Colon (tissue), 2 donors: ENCODE data around the gene HHIPL2.

Source experiments
- FAIRE-seq: peaks from 2 replicates; lab custom pipeline; 2012; peaks lifted over from hg19 to GRCh38; lab: Jason Lieb, UNC
- donor health status: control.
- donor health status: control.

The HHIPL2 gene

DNA sequence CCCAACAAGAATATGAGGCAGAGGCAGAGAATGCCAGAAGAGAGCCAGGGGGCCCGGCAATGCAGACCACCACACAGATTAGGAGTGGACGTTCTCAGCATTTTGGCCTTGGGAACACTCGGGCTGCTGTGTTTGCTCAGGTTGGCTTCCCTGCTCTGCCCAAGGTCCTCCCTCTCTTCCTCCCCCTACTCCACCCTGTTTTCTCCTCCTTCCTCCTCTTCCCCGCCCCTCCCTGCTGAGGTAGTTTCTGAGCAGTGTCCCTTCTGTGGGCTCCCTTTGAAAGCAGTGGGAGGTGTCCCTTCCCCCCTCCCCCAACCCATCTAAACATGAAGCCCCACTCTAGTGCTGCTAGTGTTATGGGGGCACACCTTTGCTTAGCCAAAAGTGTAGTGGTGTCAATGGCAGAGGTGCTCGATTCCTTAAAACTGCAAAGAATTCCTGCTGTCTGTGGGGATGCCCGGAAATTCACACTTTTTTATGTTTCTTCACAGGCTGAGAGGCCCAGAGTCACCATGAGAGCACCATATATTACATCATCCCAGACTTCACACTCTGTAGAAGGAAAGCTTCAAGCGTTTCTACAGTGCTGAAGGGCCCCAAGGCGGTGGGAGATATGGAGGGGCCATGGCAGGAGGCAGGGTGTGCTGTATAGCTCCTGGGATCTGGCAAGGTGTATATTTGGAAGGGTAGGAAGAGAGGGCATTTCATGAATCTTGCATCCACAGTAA lies at the start of gene HHIPL2:
HHIPL2 (minus strand) TSS at position 161 of the 728 bp plus-strand sequence; CDS start at position 101, 60 bp downstream.
- no peak for FAIRE-seq

DNA sequence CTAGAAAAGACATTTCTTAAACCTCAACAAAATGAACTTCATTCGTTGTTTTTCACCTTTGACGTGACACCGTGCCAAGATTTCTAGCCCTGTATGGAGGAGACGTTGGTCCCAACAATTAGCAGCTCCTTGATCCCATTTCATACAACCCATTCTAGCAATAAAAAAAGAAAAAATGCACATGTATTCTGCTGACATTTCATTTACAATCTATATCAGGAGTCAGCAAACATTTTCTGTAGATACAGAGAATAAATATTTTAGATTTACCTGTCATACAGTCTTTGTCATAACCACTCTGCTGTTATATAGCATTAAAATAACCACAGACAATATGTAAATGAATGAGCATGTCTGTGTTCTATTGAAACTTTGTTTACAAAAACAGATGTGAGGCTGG lies 48.8 kb upstream of the HHIPL2 start:
- FAIRE-seq, result no peak

DNA sequence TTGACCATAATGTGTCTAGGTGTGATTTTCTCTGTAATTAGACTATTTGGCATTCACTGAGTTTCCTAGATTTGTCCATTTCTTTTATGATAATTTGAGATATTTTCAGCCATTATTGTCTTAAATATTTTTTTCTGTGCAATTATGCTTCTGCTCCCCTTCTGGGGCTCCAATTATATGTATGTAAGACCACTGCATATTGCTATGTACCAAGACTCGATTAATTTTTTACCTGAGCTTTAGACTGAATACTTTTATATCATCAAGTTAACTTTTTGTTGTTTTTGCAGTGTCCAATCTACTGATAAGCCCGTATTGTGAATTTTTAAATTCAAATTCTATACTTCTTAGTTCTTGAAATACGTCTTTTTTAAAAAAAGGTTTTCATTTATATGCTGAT lies 46.9 kb upstream of the HHIPL2 start:
- no peak for FAIRE-seq

DNA sequence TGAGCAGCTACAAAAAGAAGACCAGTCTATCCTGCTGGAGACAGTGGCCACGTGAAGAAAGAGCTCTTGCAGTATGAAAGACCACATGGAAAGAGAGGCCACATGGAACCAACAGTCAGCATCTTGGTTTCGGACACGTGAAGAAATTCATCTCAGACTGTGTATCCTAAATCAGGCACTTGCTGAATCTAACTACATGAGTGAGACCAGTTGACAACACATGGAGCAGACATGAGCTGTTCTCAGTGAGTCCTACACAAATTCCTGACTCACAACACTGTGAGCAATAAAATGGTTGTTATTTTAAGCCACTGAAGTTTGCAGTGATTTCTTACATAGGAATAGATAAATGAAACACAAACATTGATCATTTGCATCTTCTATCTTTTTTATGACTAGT lies 44.3 kb upstream of the HHIPL2 start:
- FAIRE-seq, result no peak

DNA sequence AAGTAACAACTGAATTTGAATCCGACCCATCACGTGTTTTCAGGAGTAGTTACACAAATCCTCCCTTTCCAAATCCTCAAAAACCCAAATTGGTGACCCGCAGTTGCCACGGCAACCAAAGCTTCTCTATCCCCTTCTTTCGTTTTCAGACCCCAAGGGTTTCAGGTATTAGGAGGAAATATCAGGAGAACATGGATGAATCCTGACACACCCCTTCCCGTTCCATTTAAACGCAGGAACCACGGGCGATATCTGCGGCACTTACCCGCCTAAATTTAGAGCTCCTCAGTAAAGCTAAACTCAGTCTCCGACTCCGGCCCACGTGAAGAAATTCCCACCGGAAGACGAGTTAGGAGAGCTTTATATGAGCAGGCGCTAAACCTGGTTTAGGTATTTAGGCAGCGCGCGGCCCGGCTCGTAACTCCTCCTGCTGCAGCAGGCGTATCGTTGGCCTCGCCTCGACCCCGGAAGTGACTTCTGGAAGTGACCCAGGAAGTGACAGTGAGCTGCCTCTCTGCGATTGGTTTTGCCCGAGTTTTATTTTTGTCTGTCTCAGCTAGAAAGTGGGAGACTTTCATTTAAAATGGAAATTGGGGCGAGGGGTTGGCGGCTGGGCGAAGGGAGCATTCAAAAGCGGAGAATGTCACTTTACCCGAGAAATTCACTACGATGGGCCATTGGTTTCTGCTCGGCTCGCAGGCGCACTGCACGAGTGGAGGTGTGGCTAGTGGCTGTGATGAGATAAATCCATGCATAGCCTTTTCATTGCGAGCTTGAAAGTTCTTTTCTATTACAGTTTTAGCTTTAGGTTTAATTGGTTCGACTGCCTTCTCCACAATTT lies 41.8 kb upstream of the HHIPL2 start, which contains the start of gene TAF1A:
TAF1A (minus strand) TSS at position 472 of the 841 bp plus-strand sequence.
- FAIRE-seq, result no peak

DNA sequence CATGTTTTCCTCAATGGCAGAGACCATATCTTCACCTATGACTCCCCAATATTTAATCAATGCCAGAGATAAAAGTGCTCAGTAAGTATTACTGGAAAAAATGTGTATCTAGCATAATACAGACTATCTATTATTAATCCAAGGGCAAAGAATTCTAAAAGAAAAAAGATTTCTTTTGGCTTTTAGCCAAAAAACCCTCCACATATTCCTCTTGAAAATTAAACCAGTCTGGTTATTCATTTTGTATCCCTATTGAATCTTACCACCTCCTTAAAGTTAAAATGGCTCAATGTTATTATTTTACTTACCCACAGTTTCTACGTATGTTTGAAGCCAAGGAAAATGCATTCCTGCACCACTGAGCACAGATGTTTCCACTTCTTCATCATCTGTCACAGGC lies 40.2 kb upstream of the HHIPL2 start:
- FAIRE-seq, result no peak

DNA sequence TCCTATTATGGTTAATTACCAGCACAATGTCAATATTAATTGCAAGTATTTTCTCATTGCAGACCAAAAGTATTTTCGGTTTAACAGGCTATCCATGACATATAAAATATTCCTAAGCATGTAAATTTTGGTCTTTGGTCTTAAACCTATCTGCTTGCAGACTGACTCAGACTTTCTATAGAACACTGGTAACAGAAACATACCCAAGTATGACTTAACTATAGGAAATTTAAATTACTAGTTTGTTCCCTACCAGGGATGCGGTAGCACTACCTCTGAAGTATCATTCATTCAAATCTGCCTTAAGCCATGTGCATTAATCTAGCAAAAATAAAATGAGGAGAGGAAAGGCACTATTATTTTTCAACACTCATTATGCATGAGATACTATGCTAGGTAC lies 38.9 kb upstream of the HHIPL2 start:
- no peak for FAIRE-seq

DNA sequence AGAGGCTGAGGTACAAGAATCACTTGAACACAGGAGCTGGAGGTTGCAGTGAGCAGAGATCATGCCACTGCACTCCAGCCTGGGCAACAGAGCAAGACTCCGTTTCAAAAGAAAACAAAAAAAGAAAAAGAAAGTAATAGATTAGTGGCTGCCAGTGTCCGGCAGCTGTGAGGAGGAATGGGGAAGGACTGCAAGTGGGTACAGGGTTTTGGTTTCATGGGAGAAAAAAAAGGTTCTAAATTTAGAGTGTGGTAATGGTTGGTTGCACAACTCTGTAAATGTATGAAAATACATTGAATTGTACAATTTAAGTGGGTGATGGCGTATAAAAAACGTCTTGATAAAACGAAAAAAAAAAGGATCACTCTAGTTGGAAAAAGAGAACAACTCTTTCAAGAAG lies 35.2 kb upstream of the HHIPL2 start:
- no peak for FAIRE-seq

DNA sequence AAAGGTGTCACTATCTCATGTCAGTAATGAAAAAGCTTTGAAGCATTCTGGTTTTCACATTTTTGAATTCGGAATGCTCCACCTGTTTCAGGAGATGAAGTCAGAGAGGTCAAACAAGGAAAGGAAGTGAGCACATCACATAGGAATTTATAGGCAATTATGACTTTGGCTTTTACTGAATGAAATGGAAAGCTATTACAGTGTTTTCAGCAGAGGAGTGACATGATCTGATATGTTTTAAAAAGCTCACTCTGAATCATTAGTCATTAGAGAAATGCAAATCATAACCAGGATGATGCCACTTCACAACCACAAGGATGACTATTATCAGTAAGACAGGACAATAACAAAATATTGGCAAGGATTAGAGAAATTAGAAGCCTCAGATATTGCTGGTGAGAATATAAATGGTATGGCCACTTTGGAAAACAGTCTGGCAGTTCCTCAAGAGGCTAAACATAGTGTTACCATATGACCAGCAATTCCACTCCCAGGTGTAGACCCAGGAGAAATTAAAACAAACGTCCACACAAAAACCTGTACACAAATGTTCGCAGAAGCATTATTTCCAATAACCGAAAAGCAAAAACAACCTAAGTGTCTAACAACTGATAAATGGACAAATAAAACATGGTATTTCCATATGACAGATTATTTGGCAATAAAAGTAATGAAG lies 34.3 kb upstream of the HHIPL2 start:
- FAIRE-seq, result no peak

DNA sequence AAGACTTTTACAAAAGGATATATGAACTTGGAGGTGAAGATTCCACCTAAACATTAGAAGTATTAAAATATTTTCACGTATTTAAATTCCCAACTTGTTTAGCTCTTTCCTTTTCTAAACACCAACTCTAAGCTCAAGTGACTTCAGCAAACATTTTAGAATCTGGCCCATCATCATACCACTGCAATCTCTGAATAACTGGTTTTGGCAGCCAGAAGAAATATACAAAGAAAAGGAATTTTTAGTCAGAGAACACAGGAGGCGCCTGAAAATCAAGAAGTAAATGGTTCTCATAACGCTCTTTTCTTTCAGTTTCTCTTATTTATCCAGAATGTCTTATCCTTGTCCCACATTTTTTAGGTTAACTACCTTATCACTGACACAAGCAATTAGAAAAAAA lies 31.4 kb upstream of the HHIPL2 start:
- no peak for FAIRE-seq

DNA sequence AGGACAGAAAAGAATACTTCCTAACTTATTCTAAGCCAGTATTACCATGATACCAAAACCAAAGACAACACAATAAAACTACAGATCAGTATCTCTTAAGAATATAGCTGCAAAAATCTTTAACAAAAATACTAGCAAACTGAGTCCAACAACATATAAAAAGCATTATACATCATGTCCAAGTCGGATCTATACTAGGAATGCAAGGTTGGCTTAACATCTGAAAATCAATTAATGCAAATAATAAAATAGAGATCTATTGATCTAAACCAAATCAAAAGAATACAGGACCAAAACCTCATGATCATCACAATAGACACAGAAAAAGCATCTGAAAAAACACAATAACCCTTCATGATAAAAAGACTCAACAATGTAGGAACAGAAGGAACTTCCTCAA lies 22.9 kb upstream of the HHIPL2 start:
- FAIRE-seq, result no peak

DNA sequence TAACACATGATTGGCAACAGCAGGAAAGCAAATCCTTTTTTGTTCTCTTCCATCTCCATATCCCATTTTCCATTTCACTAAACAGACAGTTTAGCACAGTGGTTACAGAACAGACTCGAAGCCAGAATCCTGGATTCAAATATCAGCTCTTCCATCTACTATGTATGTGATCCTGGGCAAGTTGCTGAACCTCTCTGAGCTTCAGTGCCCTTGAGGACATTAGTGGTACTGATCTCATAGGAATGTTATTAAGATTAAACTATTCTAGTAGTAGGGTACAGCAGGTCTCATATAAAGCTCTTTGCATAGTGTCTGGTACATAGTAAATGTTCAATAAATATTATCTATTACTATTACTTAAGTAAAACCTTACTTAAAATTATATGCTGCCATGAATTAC lies 13.8 kb upstream of the HHIPL2 start:
- FAIRE-seq, result no peak

DNA sequence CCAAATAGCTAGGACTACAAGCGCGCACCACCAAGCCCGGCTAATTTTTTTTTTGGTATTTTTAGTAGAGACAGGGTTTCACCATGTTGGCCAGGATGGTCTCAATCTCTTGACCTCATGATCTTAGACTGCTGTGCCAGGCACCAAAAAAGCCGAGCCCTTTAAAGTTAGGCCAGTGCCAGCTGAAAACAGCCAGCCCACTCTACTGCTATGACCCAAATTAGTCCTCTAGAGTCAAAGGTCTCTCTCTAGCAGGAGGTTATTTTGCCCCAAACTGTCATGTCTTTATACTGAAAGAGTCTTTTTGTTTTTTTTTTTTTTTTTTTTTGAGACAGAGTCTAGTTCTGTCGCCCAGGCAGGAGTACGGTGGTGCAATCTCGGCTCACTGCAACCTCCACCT lies 9.7 kb upstream of the HHIPL2 start:
- FAIRE-seq, result no peak

DNA sequence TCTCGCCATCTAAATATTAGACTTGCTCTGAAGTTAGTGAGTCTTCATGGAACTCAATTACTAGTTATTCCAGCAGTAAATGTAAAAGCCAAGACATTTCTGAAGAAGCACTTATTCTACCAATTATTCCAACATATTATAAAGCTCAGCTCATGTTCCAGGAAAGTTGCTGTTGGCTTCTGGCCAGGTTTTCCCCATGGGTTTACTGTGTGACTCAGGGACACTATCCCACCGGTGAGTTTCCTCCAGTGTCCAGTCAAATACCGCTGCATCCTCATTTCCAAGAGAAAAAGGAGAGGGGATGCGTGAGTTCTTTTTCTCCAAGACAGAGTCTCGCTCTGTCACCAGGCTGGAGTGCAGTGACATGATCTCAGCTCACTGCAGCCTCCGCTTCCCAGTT lies 9.2 kb upstream of the HHIPL2 start:
- FAIRE-seq, result no peak

DNA sequence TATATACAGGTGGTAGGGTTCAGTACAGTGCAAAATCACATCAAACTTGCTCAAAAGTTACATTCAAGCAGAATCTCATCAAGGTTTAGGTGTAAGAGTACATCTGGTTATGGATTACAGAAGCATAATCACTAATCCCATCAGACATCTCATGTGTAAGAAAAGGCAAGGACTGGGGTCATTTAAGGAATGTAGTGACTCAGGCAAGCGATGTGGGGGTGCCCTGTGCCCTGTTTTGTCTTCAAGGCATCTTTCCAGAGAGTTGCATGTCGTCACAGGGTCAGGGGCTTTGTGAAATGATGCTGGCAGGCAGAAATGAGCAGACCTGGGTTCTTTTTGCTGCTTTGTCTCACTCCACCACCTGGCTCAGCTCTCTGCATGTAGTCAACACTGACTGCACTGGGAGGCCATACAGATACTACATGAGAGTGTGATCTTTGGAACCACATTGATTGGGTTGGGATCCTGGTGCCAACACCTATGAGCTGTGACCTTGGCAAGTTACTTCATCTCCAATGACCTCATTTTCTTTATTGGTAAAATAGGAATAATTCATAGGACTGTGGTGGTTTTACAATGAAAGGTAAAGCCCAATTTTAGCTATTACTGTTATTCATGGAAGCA lies 8.2 kb upstream of the HHIPL2 start:
- no peak for FAIRE-seq

DNA sequence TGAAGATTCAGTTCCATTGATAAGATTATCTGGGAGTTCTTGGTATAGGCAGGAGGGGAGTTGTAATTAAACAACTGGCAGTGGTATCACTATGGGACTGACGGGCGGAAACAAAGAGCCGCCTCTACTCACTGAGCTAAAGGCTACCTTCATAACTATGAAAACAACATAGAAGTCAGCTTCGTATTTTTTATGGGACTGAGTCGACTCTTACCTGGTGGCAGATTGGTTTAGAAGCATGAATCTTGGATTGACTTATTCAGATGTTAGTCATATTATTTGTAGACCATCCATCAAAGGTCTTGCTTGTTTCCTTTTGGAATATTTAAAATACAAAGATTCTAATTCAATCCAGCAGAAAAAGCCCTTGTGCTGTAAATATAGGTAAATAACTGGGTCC lies 6.3 kb upstream of the HHIPL2 start:
- no peak for FAIRE-seq

DNA sequence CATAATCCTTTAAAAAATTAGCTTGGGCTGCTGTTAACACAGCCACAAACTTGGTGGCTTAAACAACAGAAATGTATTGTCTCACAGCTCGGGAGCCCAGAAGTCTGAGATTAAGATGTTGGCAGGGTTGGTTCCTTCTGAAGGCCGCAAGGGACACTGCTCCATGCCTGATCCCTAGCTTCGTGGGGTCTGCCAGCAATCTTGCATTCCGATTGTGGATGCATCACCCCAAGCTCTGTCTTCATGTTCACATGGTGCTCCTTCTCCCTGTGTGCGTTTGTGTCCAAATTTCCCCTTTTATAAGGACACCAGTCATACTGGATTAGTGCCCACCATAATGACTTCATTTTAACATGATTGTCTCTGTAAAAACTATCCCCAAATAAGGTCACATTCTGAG lies 5.0 kb upstream of the HHIPL2 start:
- no peak for FAIRE-seq

DNA sequence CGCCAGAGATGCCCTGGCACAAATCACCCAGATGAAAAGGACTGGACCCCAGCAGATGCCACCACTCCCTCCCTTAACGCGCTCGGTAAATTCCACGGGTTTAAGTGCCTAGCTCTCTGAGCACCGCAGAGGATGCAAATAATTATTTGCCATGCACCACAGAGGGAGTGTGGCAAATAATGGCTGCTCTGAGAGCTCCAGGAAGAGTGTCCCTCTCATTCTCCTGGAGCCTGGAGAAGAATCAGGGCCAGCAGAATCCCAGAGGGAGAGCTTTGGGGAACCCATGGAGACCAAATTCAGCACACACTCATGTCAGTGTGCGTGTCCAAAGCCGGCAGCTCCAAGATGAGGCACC lies 667 bp downstream of the HHIPL2 start:
- no peak for FAIRE-seq

DNA sequence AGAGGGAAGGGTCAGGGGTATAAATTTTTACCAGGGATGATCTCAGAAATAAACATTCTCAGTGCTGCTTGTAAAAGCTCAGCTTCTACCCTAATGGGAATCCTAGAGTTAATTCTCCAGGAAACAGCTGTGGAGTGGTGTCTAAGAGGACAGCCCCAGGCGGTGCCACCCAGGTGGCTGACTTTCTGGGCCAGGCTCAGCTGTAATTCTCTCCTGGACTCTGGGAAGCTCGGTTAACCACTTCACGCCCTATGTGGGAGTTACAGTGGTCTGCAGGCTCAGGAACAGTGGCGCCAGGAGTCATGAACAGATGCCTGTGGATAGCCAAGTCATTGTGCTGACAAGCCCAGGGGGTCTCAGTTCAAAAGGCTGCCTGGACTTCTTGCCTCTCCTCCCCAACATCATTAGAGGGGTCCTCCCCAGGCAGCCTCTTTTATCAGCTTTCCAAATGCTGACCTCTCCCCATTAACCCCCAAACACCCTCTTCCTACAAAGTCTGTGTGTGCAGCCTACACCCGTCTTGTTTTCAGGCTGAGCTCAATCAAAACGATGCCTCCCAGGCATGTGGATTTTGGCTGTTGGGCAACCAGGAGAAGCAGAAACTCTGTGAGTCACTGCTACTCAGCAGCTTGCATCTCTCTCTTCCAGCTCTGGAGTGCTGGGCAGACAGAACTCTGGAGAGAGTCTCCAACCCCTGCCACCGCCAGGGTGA lies 1.2 kb downstream of the HHIPL2 start:
- FAIRE-seq, result no peak

DNA sequence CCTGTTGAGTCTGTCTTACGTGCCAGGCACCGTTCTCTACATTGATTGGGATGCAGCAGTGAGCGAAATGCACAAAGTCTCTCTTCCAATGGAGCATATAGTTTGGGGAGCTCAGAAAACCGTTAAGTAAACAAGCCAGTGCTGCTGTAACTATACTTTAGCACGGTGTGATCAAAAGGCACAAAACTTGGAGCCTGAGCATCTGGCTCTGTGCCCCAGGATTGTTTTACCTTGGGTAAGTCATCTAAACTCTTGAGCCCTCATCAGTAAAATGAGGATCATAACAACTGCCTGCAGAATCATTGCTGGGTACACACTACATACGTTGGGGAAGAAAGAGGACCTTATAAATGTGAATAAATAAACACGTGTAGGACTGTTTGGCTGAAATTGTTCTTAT lies 1.8 kb downstream of the HHIPL2 start:
- no peak for FAIRE-seq

DNA sequence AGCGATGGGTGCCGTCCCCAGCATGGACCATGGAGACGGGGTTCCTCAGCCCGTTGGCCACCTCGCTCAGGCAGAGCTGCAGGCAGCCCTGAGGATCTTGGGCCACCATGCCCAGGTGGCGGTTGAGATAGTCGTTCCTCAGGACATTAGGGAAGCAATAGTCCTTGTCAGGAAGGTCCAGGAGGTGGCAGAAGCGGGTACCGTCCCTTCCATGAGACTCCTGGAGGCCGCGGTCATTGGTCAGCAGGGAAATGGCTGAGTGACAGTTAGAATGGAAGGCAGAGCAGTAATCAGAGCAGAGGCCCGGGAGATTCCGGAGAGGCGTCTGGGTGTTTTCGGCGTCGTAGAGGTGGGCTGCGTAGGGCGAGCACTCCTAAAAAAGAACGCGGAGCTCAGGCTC lies 4.1 kb downstream of the HHIPL2 start:
- FAIRE-seq, result no peak

DNA sequence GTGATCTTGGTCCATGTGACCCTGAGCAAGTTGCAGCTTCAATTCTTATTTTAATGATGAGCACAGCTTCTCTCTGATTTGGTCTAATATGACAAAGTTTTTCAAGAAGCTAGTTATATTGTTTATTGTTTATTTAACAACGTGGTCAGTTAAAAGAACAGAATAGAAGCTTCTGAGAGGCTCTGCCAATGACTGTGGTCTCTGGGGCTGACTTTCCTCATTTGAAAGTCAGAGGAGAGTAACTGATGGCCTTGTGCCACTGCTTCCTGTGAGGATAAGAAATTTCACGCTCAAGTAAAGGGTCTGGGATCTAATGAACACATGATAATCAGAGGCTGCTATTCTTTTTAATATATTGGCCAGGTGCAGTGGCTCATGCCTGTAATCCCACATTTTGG lies 7.3 kb downstream of the HHIPL2 start:
- FAIRE-seq, result no peak
